HG03064 (cell line): ENCODE data around the gene CBFA2T3.
"Not testable (repeated sequence)": the region's sequence is repeated elsewhere in the genome, so short reads cannot be mapped to it uniquely, and the experiment has no call there.

Source experiments
- ATAC-seq: cut with Tn5 transposase; IDR thresholded peaks from one replicate; pipeline ENCODE4 v1.9.1; 2021; ENCODE audit warnings: low read depth; ENCODE audit not compliant: unreplicated experiment

CBFA2T3 gene

DNA sequence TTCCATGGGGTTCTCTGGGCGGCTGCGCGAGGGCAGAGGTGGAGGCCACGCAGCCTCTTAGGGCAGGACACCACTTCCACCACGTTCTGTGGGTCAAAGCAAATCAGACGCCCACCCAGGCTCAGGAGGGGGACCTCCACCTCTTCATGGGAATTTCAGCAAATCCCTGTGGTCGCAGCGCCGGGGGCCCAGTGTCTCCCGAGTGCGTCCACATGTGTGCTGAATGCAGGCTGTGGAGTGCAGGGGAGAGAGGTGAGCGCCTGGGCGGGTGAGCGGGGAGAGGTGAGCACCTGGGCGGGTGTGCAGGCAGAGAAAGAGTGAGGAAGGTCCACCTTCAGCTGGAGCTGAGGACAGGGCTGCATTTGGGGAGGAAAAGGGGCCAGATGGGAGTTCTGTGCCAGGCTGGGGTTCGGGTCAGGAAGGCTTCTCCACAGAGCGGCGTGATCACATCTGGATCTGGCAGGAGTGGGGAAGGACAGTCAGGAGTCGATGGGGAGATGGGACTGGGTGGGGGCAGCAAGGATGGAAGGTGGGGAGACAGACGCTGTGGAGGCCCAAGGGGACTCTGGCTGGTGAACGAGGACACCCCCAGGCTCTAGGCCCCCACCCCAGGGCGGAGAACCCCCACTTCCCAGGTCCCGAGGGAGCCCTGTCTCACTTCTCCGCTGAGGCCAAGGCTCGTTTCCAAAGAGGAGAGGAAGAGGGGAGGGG lies 36.8 kb upstream of the CBFA2T3 start:
- no peak for ATAC-seq

DNA sequence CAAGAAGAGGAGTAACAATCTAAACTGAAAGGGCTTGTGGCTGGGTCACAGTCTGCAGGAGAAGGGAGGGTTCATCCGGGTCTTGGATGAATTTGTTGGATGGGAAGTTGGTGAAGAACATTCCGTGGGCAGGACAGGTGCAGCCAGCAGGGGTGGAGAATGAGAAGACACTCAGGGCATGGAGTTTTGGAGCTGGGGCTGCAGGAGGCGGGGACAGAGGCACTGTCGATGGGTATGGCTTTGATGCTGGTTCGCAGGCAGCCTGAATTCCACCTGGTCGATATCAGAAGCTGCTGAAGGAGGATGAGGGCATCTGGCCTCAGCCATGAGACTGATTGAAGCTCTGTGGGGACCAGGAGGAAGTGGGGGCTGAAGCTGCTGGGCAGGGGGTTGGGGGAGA lies 36.1 kb upstream of the CBFA2T3 start:
- ATAC-seq, result no peak

DNA sequence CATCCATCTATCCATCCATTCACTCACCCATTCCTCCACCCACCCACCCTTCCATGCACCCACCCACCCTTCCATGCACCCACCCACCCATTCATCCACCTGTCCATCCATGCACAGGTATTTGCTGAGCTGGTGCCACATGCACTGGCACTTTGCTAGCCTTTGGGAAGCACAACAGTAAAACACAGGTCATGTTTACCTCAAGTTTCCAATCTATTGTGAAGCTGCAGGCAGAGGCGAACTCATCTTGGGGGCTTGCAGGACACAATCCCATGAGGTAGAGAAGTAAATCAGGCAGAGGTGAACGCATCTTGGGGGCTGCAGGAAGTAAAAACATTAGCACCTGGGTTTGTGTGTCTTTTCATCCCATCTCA lies 35.6 kb upstream of the CBFA2T3 start:
- no peak for ATAC-seq

DNA sequence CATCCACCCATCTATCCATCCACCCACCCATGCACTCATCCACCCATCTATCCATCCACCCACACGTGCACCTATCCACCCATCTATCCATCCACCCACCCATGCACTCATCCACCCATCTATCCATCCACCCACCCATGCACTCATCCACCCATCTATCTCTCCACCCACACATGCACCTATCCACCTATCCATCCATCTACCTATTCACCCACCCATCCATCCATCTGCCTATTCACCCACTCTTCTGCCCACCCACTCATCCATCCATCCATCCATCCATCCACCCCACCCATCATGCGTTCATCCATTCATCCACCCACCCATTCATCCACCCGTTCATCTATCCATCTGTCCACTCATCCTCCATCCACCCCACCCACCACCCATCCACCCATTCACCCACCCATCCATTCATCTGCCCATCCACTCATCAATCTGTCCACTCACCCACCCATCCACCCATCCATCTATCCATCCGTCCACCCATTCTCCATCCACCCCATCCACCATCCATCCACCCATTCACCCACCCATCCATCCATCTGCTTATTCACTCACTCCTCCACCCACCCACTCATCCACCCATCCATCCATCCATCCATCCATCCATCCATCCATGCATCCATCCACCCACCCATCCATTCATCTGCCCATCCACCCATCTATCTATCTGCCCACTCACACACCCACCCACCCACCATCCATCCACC lies 35.1 kb upstream of the CBFA2T3 start:
- no peak for ATAC-seq

DNA sequence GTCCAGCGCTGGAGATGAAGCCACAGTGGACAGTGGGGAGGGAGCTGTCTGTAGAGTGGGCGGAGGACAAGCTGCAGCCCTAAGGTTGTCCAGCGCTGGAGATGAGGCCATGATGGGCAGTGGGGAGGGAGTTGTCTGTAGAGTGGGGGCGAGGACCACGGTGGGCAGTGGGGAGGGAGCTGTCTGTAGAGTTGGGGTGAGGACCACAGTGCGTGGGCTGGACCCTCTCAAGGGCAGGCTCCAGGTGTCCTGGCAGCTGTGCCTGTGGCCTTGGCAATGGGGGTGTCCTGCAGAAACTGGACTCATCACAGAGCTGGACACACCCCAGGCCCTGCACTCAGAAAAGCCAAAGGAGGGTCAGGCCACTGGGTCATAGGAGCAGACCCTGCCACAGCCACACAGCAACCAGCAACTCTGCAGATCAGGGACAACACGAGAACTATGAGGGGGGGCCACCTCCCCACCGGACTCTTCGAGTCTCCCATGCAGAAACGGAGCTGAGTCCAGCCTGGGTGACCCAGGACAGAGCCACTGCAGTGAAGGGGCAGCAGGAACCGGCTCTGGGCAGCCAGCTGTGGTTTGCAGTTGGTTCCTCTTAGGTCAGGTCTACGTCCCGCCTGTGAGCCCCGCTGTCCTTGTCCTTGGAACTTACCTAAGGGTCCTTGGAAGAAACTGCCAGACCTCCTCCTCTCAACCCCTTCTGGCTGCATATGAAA lies 33.4 kb upstream of the CBFA2T3 start:
- no peak for ATAC-seq

DNA sequence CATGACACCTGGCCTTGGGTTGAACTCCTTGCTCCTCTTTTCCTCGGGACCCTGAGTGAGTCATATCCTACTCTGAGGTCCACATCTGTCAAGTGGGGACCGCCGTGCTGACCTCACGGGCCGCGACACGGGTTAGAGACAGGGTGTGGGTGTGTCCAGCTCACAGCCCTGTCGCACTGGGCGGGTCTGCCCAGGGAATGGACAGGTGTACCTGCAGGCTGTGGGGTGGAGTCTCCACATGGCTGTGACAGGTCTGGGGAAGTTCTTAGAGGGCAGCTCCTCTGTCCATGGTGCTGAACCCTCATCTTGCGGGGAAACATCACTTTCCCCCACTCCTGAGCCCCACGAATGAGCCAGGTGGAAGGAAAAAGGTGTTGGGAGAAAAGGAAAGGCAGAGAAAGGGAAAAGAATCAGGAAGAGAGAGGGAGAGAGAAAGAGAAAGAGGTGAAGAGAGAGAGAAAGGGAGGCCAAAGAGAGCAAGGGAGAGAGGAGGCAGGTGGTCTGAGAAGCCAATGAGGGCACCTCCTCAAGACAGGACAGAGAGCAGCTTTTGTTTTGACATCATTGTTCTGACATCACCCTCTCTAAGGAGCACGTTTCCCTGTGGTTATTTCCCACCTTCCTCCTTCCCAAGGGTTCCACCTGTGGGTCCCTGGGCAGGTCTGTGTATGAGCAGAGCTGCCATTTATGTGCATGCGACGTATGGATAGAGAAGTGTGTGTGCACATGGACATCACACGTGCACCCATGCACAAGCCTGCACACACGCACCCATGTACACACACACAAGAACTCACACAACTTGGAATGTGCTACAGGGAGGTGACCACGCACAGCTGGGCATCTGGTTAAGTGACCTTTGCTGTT lies 32.6 kb upstream of the CBFA2T3 start:
- ATAC-seq, result no peak

DNA sequence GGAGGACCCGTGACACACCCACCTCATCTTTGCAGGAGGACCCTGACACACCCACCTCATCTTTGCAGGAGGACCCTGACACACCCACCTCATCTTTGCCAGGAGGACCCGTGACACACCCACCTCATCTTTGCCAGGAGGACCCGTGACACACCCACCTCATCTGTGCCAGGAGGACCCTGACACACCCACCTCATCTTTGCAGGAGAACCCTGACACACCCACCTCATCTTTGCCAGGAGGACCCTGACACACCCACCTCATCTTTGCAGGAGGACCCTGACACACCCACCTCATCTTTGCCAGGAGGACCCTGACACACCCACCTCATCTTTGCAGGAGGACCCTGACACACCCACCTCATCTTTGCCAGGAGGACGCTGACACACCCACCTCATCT lies 31.8 kb upstream of the CBFA2T3 start:
- not testable (repeated sequence) for ATAC-seq

DNA sequence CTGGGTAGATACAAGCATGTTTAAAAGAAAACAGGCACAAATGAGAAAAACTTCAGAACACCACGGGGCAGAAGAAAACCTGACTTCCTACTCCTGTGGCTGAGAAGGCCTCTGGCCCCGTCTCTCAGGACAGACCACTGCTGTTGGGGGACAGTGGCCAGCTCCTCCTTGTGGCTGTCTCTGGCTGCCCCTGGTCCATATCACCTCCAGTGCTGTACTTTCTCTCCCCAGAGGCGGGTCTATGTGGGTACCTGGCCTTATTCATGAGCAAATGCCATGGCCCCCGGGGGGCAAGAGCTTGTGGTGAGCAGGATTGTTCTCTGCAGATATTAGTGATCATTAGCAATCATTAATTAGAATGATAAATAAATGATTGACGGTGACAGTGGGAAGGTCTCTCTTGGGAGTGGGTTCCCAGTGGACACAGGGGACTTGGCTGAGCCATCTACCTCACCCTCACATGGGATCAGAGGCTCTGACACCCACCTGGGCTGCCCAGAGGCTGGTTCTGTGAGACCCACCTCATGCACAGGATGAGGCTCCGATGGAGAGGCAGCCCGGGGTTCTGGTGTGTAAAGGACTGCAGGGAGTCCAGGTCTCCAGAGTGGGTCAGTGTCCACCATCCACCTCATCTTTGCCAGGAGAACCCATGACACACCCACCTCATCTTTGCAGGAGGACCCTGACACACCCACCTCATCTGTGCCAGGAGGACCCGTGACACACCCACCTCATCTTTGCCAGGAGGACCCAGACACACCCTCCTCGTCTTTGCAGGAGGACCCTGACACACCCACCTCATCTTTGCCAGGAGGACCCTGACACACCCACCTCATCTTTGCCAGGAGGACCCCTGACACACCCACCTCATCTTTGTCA lies 30.6 kb upstream of the CBFA2T3 start:
- ATAC-seq, result no peak

DNA sequence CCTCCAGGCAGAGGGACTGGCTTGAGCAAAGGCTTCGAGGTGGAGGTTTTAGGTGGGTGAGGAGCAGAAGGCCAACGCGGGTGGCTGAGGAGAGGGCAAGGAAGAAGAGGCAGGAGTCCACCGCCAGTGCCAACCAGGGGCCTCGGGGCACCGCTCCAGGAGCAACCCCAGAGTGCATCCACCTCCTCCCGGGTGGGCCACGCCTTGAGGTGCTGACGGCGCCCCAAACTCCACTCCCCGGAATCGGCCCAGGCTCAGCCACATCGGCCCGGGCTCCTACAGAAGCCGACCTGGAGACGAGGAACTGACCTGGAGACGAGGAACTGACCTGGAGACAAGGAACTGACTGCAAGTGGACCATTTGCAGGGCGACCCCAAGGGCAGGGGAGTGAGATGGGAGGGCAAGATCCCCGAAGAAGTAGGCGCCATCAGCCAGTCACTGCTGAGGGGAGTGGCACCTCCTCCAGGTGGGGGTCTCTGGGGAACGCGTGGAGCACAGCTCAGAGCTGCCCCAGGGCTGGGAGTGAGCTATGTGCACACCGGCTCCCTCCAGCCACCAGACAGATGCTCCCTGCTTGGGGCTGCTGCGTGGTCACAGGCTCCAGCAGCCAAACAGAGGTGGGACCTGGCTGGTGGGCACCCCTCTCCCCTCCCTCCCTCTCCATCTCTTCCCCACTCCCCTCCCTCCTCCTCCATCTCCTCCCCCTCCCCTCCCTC lies 29.2 kb upstream of the CBFA2T3 start:
- no peak for ATAC-seq

DNA sequence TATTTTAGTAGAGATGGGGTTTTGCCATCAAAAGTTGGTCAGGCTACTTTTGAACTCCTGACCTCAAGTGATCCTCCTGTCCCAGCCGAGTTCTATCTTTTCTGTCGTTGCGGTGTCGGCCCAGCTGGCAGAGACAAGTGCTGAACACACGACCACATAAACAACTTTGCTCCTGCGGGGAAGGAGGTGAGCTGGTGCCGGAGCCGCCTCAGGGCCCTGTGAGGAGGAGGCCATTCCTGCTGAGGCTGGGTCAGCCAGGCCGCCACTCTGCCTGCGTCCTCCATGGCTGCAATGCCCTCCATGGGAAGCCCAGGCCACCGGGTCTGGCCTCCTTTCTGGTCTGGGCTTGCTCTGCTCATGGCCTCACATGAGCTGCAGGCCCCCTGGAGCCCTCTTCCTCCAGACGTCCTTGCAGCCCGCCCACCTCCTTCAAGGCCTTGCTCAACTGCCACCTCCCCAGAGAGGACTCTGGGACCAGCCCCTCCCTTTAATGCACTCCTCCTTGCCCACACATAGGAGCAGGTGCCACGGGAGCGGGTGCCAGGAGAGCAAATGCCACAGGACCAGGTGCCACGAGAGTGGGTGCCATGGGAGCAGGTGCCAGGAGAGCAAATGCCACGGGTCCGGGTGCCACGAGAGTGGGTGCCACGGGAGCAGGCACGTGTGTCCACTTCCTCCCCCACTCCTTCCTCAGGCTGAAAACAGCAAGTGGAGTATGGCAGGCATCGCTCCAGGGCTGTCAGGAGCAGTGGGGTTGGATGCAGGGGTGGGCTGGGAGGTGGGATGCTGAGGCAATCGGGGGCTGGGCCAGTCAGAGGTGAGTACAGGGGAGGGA lies 28.4 kb upstream of the CBFA2T3 start:
- no peak for ATAC-seq

DNA sequence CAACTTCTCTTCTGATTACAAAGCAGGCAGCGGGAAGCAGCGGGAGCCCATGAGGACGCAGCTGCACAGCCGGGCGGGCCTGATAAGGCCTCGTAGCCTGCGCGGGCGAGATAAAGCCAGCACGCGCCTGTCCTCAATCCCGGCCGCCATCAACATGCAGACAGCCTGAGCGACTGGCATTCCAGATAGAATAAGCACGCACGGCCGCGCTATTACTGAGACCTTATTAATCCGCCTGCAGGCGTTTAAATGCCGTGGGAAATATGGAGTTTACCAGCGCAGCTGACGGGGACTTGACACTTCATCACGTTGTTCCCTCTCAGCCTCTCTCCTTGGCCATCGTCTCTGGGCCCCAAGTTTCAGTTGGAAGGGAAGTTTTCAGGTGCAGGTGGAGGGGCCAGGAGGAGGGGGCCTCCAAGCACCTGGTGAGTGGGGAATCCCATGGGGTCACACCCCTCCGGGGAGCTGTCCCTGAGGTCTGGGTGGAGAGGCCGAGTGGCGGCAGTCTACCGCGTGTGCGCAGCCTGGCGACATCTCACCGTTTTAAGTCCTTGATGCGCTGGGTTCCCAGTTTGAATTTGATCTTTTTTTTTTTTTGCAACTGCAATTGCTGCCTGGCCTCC lies 27.3 kb upstream of the CBFA2T3 start:
- no peak for ATAC-seq

DNA sequence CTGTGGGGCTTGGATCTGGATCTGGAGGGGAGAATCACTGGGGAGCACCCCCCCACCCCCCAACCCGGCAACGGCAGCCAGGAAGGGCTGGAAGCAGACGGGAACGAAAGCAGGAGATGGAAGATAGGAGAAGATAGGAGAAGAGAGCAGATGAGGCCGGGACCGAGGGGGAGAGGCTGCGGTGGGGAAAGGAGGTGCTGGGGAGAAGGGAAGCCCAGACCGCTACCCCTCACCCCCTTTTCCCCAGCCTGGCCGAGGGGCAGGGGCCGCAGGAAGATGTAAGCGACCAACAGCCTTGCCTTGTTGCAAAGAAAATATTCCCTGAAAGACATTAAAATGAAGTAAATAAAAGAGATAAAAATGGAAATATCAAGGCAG lies 26.8 kb upstream of the CBFA2T3 start:
- ATAC-seq, result no peak

DNA sequence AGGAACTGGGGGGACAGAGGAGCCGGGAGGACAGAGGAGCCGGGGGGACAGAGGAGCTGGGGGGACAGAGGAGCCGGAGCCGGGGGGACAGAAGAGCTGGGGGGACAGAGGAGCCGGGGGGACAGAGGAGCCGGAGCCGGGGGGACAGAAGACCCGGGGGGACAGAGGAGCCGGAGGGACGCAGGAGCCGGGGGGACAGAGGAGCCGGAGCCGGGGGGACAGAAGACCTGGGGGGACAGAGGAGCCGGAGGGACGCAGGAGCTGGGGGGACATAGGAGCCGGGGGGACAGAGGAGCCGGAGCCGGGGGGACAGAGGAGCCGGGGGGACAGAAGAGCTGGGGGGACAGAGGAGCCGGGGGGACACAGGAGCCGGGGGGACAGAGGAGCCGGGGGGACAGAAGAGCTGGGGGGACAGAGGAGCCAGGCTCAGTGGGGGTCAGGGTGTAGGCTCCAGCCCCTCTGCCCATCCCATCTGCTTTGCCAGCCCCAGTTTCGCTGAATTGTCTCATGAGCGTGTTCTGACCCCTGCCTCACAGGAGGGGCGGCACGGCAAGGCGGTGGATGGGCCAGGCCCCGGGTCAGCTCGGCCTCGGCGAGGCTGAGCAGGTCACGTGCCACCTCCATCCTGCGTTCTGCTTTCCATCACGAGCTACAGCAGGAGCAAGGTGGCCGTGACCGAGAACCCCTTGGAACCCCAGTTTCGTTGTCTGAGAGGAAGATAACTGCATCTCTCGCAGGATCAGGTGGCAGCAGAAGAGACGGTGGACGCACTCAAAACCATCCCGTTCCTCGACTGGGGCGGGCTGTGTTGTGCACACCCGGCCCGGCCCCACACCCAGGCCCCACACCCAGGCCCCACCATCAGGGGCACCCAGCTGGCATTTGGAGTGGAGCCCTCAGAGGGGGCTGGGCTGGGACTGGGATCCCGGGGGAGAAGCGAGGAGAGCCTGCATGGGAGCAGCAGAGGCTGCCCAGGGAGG lies 26.1 kb upstream of the CBFA2T3 start:
- ATAC-seq, result no peak

DNA sequence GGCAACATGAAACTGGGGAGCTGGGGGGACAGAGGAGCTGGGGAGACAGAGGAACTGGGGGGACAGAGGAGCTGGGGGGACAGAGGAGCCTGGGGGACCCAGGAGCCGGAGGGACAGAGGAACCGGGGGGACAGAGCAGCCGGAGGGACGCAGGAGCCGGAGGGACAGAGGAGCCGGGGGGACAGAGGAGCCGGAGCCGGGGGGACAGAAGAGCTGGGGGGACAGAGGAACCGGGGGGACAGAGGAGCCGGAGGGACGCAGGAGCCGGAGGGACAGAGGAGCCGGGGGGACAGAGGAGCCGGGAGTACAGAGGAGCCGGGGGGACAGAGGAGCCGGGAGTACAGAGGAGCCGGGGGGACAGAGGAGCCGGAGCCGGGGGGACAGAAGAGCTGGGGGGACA lies 25.1 kb upstream of the CBFA2T3 start:
- ATAC-seq, result not testable (repeated sequence)

DNA sequence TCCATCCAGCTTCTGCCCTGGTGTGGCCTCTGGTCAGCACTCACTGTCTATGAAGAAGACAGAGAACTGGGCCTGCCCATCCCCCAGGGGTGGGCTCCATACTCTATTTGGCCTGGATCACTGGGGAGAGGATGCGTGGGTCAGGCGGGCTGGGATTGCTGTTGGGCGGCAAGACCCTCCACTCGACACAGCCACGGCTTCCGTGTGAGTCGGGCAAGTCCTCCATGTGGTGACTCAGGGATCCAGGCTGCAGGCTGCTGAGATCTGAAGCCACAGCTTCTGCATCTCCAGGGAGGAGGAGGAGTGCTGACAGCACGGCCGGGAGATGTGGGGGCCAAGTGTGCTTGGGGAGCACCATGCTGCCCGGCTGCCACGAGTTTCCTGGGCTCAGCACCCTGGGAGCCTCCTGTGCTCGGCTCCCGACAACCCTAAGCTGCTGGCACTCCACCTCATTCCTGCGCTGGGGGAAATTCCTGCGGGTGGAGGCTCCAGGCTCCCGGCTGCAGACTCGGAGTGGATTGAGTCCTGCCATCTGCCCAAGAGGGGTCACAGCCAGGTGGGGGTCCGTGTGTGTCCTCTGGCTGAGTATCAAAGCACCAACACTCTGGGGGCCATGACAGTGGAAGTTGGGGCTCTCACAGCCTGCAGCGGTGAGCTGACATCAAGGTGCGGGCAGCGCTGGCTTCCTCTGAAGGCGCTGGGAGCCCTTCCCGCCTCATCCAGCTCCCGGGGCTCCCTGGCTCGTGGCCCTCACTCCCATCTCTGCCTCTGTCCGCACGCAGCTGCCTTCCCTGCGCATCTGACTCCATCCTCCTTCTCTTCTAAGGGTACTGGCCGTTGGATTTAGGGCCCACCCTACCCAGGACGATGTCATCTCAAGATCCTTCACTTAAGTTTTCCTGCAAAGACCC lies 24.4 kb upstream of the CBFA2T3 start:
- ATAC-seq, result no peak
